HEK293 (cell line): ENCODE results near the gene TMEM238L.

Experiments used
- HOXC10 ChIP-seq: sonication (generic); formaldehyde crosslinking; IDR thresholded peaks from 2 replicates; pipeline ENCODE4 v1.8.1; 2023; ENCODE audit warnings: mild to moderate bottlenecking, missing genetic modification reagents
- SCRT1 ChIP-seq: fragments of 450-650 bp; formaldehyde crosslinking; IDR thresholded peaks from 2 replicates; pipeline ENCODE4 v1.5.1; 2016; ENCODE audit warnings: missing biosample characterization, missing genetic modification characterization, borderline replicate concordance
- YY1 ChIP-seq: fragments of 450-650 bp; formaldehyde crosslinking; IDR thresholded peaks from 2 replicates; pipeline ENCODE4 v1.5.1; 2018; ENCODE audit warnings: missing biosample characterization, missing genetic modification characterization
- ZBTB1 ChIP-seq: fragments of 450-650 bp; formaldehyde crosslinking; IDR thresholded peaks from 2 replicates; pipeline ENCODE4 v1.5.1; 2016; ENCODE audit warnings: missing biosample characterization, missing genetic modification characterization
- ZNF121 ChIP-seq: fragments of 450-650 bp; formaldehyde crosslinking; IDR thresholded peaks from 2 replicates; pipeline ENCODE4 v1.5.1; 2016; ENCODE audit warnings: missing biosample characterization, missing genetic modification characterization
- ZNF335 ChIP-seq: fragments of 450-650 bp; formaldehyde crosslinking; conservative IDR thresholded peaks from 2 replicates; pipeline ENCODE4 v1.5.1; 2016; ENCODE audit warnings: missing biosample characterization, missing genetic modification characterization
- ZNF704 ChIP-seq: fragments of 450-650 bp; formaldehyde crosslinking; IDR thresholded peaks from 2 replicates; pipeline ENCODE4 v1.5.1; 2016; ENCODE audit warnings: missing biosample characterization, missing genetic modification characterization
- ZNF768 ChIP-seq: fragments of 450-650 bp; formaldehyde crosslinking; IDR thresholded peaks from 2 replicates; pipeline ENCODE4 v1.5.1; 2018; ENCODE audit warnings: missing biosample characterization, mild to moderate bottlenecking, missing genetic modification characterization
- TF ChIP-seq, protein P1 (sequence below): fragments of 450-650 bp; formaldehyde crosslinking; IDR thresholded peaks from 2 replicates; pipeline ENCODE4 v1.5.1; 2016; ENCODE audit warnings: missing biosample characterization, missing genetic modification characterization
- TF ChIP-seq, protein P2 (sequence below): fragments of 450-650 bp; formaldehyde crosslinking; IDR thresholded peaks from 2 replicates; pipeline ENCODE4 v1.5.1; 2016; ENCODE audit warnings: missing biosample characterization, missing genetic modification characterization, low read depth
- TF ChIP-seq, protein P3 (sequence below): fragments of 450-650 bp; formaldehyde crosslinking; IDR thresholded peaks from 2 replicates; pipeline ENCODE4 v1.5.1; 2016; ENCODE audit warnings: missing biosample characterization, missing genetic modification characterization, borderline replicate concordance

- TF ChIP-seq, protein P1, sequence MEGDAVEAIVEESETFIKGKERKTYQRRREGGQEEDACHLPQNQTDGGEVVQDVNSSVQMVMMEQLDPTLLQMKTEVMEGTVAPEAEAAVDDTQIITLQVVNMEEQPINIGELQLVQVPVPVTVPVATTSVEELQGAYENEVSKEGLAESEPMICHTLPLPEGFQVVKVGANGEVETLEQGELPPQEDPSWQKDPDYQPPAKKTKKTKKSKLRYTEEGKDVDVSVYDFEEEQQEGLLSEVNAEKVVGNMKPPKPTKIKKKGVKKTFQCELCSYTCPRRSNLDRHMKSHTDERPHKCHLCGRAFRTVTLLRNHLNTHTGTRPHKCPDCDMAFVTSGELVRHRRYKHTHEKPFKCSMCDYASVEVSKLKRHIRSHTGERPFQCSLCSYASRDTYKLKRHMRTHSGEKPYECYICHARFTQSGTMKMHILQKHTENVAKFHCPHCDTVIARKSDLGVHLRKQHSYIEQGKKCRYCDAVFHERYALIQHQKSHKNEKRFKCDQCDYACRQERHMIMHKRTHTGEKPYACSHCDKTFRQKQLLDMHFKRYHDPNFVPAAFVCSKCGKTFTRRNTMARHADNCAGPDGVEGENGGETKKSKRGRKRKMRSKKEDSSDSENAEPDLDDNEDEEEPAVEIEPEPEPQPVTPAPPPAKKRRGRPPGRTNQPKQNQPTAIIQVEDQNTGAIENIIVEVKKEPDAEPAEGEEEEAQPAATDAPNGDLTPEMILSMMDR (tag by site-specific recombination): no peak
- TF ChIP-seq, protein P2, sequence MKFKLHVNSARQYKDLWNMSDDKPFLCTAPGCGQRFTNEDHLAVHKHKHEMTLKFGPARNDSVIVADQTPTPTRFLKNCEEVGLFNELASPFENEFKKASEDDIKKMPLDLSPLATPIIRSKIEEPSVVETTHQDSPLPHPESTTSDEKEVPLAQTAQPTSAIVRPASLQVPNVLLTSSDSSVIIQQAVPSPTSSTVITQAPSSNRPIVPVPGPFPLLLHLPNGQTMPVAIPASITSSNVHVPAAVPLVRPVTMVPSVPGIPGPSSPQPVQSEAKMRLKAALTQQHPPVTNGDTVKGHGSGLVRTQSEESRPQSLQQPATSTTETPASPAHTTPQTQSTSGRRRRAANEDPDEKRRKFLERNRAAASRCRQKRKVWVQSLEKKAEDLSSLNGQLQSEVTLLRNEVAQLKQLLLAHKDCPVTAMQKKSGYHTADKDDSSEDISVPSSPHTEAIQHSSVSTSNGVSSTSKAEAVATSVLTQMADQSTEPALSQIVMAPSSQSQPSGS: no peak
- TF ChIP-seq ZNF335 (tag by site-specific recombination): peak; percentile 55; the same call in 1 of the 2 replicates
- TF ChIP-seq SCRT1: no peak
- TF ChIP-seq YY1 (tag by site-specific recombination): no peak
- no peak for TF ChIP-seq ZBTB1
- TF ChIP-seq, protein P3, sequence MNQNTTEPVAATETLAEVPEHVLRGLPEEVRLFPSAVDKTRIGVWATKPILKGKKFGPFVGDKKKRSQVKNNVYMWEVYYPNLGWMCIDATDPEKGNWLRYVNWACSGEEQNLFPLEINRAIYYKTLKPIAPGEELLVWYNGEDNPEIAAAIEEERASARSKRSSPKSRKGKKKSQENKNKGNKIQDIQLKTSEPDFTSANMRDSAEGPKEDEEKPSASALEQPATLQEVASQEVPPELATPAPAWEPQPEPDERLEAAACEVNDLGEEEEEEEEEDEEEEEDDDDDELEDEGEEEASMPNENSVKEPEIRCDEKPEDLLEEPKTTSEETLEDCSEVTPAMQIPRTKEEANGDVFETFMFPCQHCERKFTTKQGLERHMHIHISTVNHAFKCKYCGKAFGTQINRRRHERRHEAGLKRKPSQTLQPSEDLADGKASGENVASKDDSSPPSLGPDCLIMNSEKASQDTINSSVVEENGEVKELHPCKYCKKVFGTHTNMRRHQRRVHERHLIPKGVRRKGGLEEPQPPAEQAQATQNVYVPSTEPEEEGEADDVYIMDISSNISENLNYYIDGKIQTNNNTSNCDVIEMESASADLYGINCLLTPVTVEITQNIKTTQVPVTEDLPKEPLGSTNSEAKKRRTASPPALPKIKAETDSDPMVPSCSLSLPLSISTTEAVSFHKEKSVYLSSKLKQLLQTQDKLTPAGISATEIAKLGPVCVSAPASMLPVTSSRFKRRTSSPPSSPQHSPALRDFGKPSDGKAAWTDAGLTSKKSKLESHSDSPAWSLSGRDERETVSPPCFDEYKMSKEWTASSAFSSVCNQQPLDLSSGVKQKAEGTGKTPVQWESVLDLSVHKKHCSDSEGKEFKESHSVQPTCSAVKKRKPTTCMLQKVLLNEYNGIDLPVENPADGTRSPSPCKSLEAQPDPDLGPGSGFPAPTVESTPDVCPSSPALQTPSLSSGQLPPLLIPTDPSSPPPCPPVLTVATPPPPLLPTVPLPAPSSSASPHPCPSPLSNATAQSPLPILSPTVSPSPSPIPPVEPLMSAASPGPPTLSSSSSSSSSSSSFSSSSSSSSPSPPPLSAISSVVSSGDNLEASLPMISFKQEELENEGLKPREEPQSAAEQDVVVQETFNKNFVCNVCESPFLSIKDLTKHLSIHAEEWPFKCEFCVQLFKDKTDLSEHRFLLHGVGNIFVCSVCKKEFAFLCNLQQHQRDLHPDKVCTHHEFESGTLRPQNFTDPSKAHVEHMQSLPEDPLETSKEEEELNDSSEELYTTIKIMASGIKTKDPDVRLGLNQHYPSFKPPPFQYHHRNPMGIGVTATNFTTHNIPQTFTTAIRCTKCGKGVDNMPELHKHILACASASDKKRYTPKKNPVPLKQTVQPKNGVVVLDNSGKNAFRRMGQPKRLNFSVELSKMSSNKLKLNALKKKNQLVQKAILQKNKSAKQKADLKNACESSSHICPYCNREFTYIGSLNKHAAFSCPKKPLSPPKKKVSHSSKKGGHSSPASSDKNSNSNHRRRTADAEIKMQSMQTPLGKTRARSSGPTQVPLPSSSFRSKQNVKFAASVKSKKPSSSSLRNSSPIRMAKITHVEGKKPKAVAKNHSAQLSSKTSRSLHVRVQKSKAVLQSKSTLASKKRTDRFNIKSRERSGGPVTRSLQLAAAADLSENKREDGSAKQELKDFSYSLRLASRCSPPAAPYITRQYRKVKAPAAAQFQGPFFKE (tag by site-specific recombination): no peak
- no peak for TF ChIP-seq HOXC10 (CRISPR knock-in tag)
- TF ChIP-seq ZNF768 (tag by site-specific recombination): no peak
- TF ChIP-seq ZNF121 (tag by site-specific recombination): no peak
- TF ChIP-seq ZNF704 (tag by site-specific recombination): no peak
Measured at GRCh38 chr17:10821054-10821453, 17.2 kb upstream of the TMEM238L start.
